Measurements from ENCODE around the gene ITPRIPL2. TPM values are rescaled to one million over a fixed set of nuclear protein-coding genes. Genes with fewer than 3 reads are reported as not detected.

ITPRIPL2 gene
- total RNA-seq, 1 experiment from 2014 or later: 5.3 TPM

DNA sequence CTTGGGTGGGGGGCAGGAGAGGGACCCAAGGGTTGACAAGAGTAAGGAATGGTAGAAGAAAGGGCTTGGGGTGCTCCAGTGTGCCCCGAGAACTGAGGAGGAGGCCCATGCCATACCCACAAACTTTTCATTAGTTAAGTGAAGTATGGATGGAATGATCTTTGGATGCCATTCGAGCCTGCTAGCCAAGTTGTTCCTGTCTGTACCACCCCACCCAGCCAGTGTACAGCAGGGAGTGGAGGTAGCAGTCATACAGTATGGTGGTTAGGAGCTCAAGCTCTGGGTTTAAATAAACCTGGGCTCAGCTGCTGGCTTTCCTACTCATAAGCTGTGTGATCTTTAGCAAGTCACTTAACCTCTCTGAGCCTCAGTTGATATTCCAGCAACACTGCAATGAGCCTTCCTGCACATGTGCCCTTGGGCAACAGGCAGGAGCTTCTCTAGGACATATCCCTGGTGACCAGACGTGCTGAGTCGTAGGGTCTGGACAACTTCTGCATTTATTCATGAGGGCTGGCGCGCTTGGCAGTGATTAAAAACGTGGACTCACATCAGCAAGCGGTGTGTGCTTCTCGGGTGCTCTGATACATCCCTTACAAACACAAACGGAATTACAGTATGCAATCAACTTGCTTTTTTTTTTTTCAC lies 22.9 kb downstream of the ITPRIPL2 start (continued):
- TF ChIP-seq JAZF1 (CRISPR knock-in tag; IDR thresholded peaks at IDR 0.05) (no peak), CREB1 (CRISPR knock-in tag; IDR thresholded peaks at IDR 0.05) (no peak)

- no peaks in the 10 kb centered on the region for H3K9me3 Mint-ChIP-seq
- H3K4me3 Mint-ChIP-seq: no peak overlapping the region
- CTCF ChIA-PET: no interaction called here
- no peaks in the 10 kb centered on the region for H3K36me3 Mint-ChIP-seq
- H3K27ac Mint-ChIP-seq: no peak overlapping the region; the same call in 1 of the 2 replicates
- ATAC-seq (no peak), DNase-seq (ENCODE audit: low spot score) (no peak)
- no peaks in the 10 kb centered on the region for H3K27me3 Mint-ChIP-seq (ENCODE audit: low read depth)
- POLR2A ChIA-PET: no interaction called here
- TF ChIP-seq NR3C1 (CRISPR knock-in tag; conservative IDR thresholded peaks at IDR 0.05; ENCODE audit: low read depth) (no peak), ARID4B (CRISPR knock-in tag; IDR thresholded peaks at IDR 0.05; ENCODE audit: borderline replicate concordance) (no peak), GRHL2 (CRISPR knock-in tag; IDR thresholded peaks at IDR 0.05; ENCODE audit: insufficient replicate concordance, severe bottlenecking) (no peak), ZNF416 (CRISPR knock-in tag; IDR thresholded peaks at IDR 0.05) (no peak)
- peaks cover 19% of the 10 kb centered on the region for H3K4me1 Mint-ChIP-seq
These were observed 23.7 kb downstream of the ITPRIPL2 start for GRCh38 chr16:19137201-19138128.

DNA sequence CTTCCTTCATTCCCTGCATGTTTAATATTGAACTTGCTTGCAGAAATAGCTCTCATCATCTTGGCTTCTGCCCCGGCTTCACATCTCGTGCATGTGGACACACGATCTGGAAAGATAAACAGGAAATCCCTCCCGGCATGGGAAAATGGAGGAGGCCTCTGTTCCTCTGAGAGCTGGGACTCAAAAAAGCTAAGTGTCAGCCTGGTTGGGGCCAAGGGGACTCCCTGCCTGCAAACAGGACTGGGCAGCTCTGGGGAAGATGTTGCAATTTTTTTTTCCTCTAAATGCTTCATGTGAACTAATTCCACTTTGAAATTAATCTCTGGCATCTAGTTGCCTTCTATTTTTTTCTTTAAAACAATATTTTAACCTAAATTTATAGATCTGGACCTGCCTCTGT lies 24.8 kb downstream of the ITPRIPL2 start:
- ATAC-seq (no peak), DNase-seq (ENCODE audit: low spot score) (no peak)
- TF ChIP-seq IRF2 (CRISPR knock-in tag; IDR thresholded peaks at IDR 0.05; ENCODE audit: borderline replicate concordance, low read depth) (no peak), PRRX2 (CRISPR knock-in tag; IDR thresholded peaks at IDR 0.05) (no peak), ZNF121 (CRISPR knock-in tag; IDR thresholded peaks at IDR 0.05) (no peak), ARID4B (CRISPR knock-in tag; IDR thresholded peaks at IDR 0.05; ENCODE audit: borderline replicate concordance) (no peak), ZNF219 (CRISPR knock-in tag; IDR thresholded peaks at IDR 0.05; ENCODE audit: borderline replicate concordance) (no peak)
- TF ChIP-seq, protein P1, sequence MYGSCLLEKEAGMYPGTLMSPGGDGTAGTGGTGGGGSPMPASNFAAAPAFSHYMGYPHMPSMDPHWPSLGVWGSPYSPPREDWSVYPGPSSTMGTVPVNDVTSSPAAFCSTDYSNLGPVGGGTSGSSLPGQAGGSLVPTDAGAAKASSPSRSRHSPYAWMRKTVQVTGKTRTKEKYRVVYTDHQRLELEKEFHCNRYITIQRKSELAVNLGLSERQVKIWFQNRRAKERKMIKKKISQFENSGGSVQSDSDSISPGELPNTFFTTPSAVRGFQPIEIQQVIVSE (CRISPR knock-in tag; IDR thresholded peaks at IDR 0.05; ENCODE audit: borderline replicate concordance): no peak
- TF ChIP-seq, protein P2, sequence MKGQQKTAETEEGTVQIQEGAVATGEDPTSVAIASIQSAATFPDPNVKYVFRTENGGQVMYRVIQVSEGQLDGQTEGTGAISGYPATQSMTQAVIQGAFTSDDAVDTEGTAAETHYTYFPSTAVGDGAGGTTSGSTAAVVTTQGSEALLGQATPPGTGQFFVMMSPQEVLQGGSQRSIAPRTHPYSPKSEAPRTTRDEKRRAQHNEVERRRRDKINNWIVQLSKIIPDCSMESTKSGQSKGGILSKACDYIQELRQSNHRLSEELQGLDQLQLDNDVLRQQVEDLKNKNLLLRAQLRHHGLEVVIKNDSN (CRISPR knock-in tag; IDR thresholded peaks at IDR 0.05): no peak
- no peak overlapping the region for H3K27ac Mint-ChIP-seq
- no peaks in the 10 kb centered on the region for H3K36me3 Mint-ChIP-seq
- H3K27me3 Mint-ChIP-seq (ENCODE audit: low read depth): no peaks in the 10 kb centered on the region
- no peaks in the 10 kb centered on the region for H3K9me3 Mint-ChIP-seq
- POLR2A ChIA-PET: interaction anchor here (1.9 kb wide), 1 partner anchor 8 kb away, joined by 4 read pairs; no protein-coding TSS in a partner anchor
- H3K4me1 Mint-ChIP-seq: peaks cover 19% of the 10 kb centered on the region
- no peak overlapping the region for H3K4me3 Mint-ChIP-seq
- CTCF ChIA-PET: interaction anchor here (0.9 to 3.0 kb wide), 4 partner anchors 25 to 53 kb away, joined by 3 to 11 read pairs (median 5); partner anchors contain the start of gene ITPRIPL2

Data from WTC11 (cell line).